Upper lobe of right lung (tissue), 1 donor: ENCODE measurements around the gene STOML3. TPM values are rescaled to one million over a fixed set of nuclear protein-coding genes. Genes with fewer than 3 reads are reported as not detected.

Experiments
- ATAC-seq: fragments of 200-7000 bp; cut with Tn5 transposase; one replicate; pipeline ENCODE4 v1.9.1; 2020; ENCODE audit warnings: mild to moderate bottlenecking, moderate library complexity
- DNase-seq: peaks from one replicate; pipeline ENCODE4 v3.0.0-alpha.2; 2020
- H3K27ac ChIP-seq: fragments of 200-600 bp; one replicate; pipeline ENCODE4 v1.8.0; 2022
- H3K27me3 ChIP-seq: fragments of 200-600 bp; one replicate; pipeline ENCODE4 v1.8.0; 2022; ENCODE audit warnings: mild to moderate bottlenecking
- H3K36me3 ChIP-seq: fragments of 200-600 bp; one replicate; pipeline ENCODE4 v1.8.0; 2022
- H3K4me1 ChIP-seq: fragments of 200-600 bp; one replicate; pipeline ENCODE4 v1.8.0; 2022
- H3K4me3 ChIP-seq: fragments of 200-600 bp; one replicate; pipeline ENCODE4 v1.8.0; 2022; ENCODE audit warnings: mild to moderate bottlenecking
- H3K9me3 ChIP-seq: fragments of 200-600 bp; one replicate; pipeline ENCODE4 v1.8.0; 2022
- intact Hi-C: fragments of 100-400 bp; cut with DNase I; formaldehyde crosslinking; loops from one replicate; pipeline ENCODE4 v1.11.0; 2022
- total RNA-seq: library from RNA; stranded (reverse); fragmentation: NEBNext Ultra II Directional; extraction: Animal tissue kit (Norgen Biotek cat#: 25700); gene quantifications from one replicate; pipeline ENCODE4 v1.2.1, GENCODE V29; 2021
- TF ChIP-seq, protein P1 (sequence below): fragments of 200-600 bp; IDR thresholded peaks from one replicate; pipeline ENCODE4 v1.8.0; 2022; ENCODE audit warnings: antibody characterized with exemption
- donor health status: DM: no; HTN: yes; CAD: no; lungs with severe emphysema.

Gene STOML3
- total RNA-seq, 1 donor from 2014 or later: not detected

DNA sequence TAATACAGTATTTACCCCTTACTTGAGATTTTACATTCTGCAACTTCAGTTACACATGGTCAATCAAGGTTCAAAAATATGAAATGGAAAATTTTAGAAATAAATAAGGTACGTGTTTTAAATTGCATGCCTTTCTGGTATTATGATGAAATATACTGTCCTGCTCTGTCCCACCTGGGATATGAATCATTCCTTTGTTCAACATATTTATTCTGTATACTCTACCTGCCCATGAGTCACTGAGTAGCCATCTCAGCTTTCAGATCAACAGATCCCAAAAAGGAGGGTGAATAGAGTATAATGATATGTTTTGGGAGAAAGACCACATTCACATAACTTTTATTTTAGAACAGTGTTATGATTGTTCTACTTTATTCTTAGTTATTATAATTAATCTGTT is 37.8 kb downstream of the STOML3 start:
- Histone ChIP-seq H3K27me3 (no peaks in the 10 kb centered on the region), H3K4me1 (no peaks in the 10 kb centered on the region), H3K9me3 (no peaks in the 10 kb centered on the region), H3K27ac (no peak overlapping the region), H3K36me3 (no peaks in the 10 kb centered on the region), H3K4me3 (no peak overlapping the region)
- ATAC-seq (no peak), DNase-seq (no peak)
- intact Hi-C loops: no loop called here
- TF ChIP-seq, protein P1, sequence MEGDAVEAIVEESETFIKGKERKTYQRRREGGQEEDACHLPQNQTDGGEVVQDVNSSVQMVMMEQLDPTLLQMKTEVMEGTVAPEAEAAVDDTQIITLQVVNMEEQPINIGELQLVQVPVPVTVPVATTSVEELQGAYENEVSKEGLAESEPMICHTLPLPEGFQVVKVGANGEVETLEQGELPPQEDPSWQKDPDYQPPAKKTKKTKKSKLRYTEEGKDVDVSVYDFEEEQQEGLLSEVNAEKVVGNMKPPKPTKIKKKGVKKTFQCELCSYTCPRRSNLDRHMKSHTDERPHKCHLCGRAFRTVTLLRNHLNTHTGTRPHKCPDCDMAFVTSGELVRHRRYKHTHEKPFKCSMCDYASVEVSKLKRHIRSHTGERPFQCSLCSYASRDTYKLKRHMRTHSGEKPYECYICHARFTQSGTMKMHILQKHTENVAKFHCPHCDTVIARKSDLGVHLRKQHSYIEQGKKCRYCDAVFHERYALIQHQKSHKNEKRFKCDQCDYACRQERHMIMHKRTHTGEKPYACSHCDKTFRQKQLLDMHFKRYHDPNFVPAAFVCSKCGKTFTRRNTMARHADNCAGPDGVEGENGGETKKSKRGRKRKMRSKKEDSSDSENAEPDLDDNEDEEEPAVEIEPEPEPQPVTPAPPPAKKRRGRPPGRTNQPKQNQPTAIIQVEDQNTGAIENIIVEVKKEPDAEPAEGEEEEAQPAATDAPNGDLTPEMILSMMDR: no peak

DNA sequence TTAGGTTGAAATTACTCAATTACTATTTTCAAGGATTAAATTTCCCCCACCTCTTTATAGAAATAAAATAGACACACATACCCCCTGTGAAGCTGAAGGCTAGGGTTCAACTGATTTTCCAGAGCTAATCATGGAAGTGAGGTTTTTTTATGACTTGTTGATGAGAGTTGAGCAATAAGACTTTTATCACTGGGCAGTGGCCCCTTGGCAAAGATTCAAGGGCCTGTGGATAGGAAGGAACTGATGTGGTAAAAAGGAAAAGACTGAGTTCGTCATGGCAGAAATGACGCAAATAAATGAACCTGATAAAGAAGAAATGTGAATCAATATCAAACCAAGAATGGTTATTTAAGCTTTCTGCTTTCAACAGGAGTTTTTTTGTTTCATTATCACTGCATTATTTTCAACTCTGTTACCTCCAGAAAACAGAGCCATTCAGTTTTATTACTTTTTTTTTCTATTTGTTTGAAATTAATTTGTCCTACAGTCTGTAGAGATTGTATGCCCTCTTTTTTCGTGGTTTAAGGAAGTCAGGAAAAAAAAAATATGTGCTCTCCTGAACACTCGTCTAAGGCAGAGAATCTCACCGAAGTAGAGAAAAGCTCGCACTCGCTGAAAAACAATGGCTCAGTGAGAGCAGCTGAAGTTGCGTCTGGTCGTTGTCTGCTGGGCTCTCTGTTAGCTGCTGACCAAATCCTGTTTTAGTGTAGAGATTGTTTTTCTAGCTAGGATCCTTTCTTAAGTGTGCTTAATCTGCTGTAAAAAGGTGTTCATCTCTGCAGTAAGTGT is 38.9 kb downstream of the STOML3 start:
- H3K36me3 ChIP-seq: no peaks in the 10 kb centered on the region

DNA sequence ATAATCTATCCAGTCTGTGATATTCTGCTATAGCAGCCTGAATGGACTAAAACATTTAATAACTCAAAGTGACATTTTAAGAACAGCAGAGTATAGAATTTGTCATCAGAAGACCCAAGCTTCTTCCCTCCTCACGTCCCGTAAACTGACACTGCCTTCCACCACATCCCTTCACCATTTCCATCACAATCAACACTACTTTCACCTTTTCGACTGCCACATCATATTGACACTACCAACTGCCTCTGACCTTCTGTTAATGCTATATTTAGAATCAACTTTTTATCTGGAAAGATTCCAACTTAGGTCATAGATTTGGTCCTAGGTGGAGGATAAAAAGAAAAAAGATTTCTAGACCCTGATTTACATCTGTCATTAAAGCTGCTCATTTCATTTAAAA is 39.6 kb downstream of the STOML3 start:
- TF ChIP-seq, protein P1: no peak
- Histone ChIP-seq H3K27ac (no peak overlapping the region), H3K27me3 (no peaks in the 10 kb centered on the region), H3K4me3 (no peak overlapping the region), H3K4me1 (no peaks in the 10 kb centered on the region), H3K9me3 (no peaks in the 10 kb centered on the region), H3K36me3 (no peaks in the 10 kb centered on the region)
- no peak for ATAC-seq
- no peak for DNase-seq
- intact Hi-C loops: no loop called here

More for the DNA sequence above, 38.9 kb downstream of the STOML3 start:
- DNase-seq (no peak), ATAC-seq (no peak)
- intact Hi-C loops: no loop called here
- Histone ChIP-seq H3K4me1 (no peaks in the 10 kb centered on the region), H3K4me3 (no peak overlapping the region), H3K27ac (no peak overlapping the region), H3K9me3 (no peaks in the 10 kb centered on the region), H3K27me3 (no peaks in the 10 kb centered on the region)
- TF ChIP-seq, protein P1: no peak

DNA sequence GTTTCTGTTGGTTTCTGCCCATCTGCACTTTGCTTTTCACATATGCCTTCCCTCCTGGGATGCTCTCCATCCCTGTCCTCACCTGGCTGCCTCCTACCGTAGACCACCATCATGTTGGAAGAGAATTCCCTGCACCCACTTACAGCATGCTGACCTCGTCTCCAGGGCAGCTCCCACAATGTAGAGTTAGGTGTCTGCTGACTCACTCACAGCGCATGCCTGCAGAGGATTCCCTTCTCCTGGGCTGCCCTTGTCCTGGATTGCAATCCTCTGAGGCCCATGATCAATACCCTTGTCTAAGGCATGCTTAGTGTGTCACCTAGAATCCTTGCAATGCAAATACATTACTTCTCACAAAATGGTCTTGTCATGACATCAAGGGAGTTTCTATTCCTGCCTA is 43.6 kb downstream of the STOML3 start:
- intact Hi-C loops: no loop called here
- H3K36me3 ChIP-seq: no peaks in the 10 kb centered on the region
- no peaks in the 10 kb centered on the region for H3K4me1 ChIP-seq
- TF ChIP-seq, protein P1: no peak
- ATAC-seq (no peak), DNase-seq (no peak)
- H3K9me3 ChIP-seq: no peaks in the 10 kb centered on the region
- H3K27ac ChIP-seq: no peak overlapping the region
- no peaks in the 10 kb centered on the region for H3K27me3 ChIP-seq
- H3K4me3 ChIP-seq: no peak overlapping the region

DNA sequence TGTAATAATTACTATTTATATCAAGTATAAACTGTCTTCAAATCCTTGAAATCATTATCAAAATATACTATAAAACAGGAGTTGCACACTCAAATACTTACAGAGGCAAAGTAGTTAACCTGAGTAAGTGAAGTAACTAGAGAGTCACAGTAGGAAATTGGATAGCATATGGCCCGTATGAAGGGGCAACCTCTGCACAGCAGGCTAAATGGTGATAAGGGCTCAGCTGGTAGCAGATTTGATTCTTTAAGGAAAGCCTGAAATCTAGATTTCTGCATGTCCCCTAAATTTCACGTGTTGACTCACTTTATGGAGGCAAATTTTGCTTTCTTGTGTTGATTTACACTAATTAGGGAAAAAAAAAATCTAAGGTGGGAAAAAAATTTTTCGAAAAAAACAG is 46.4 kb downstream of the STOML3 start:
- ATAC-seq (no peak), DNase-seq (no peak)
- Histone ChIP-seq H3K27me3 (no peaks in the 10 kb centered on the region), H3K27ac (no peak overlapping the region), H3K4me3 (no peak overlapping the region), H3K4me1 (no peaks in the 10 kb centered on the region), H3K9me3 (no peaks in the 10 kb centered on the region), H3K36me3 (no peaks in the 10 kb centered on the region)
- intact Hi-C loops: no loop called here
- TF ChIP-seq, protein P1: no peak

DNA sequence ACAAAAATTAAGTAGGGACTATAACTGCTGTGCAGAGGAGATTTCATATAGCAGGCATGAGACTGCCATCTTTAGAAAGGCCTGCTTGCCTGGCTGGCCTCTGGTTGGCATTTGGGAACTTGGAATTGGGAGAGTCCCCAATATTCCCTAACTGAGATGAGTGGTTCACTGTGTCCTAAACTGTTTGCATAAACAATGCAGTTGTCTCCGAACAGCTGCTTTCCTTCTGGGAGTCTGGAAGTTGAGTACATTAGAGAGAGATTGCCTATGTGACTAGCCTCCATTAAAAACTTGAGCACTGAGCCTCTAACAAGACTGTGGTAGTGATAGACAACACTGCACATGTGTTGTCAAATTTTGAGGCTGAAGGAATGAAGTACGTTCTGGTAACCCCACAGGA is 47.4 kb downstream of the STOML3 start:
- Histone ChIP-seq H3K27me3 (no peaks in the 10 kb centered on the region), H3K4me3 (no peak overlapping the region), H3K4me1 (no peaks in the 10 kb centered on the region), H3K27ac (no peak overlapping the region), H3K9me3 (no peaks in the 10 kb centered on the region), H3K36me3 (no peaks in the 10 kb centered on the region)
- intact Hi-C loops: no loop called here
- ATAC-seq (no peak), DNase-seq (no peak)
- TF ChIP-seq, protein P1: no peak
